ENCODE results near the gene CENPF.
"Not testable (repeated sequence)": the region's sequence is repeated elsewhere in the genome, so short reads cannot be mapped to it uniquely, and the experiment has no call there.

CENPF gene

GRCh38 chr1:214602764-214603657 is at the start of gene CENPF:
Gene CENPF (plus strand): TSS chr1:214603195. CDS start chr1:214613755, 10,560 bp downstream.
- peak; percentile 98 for DNase-seq (ENCODE audit: low read depth, low spot score)

- no peak for DNase-seq (ENCODE audit: low read depth, low spot score)
Measured at GRCh38 chr1:214557952-214558735, 44.9 kb upstream of the CENPF start.

GRCh38 chr1:214563881-214564280 is 39.1 kb upstream of the CENPF start:
- DNase-seq (ENCODE audit: low read depth, low spot score) = no peak

- DNase-seq (ENCODE audit: low read depth, low spot score) = no peak
Measured at GRCh38 chr1:214565310-214565709, 37.7 kb upstream of the CENPF start.

GRCh38 chr1:214566158-214567104 is 36.6 kb upstream of the CENPF start:
- no peak for DNase-seq (ENCODE audit: low read depth, low spot score)

GRCh38 chr1:214567481-214567980 is 35.5 kb upstream of the CENPF start:
- no peak for DNase-seq (ENCODE audit: low read depth, low spot score)

GRCh38 chr1:214568328-214568727 is 34.7 kb upstream of the CENPF start:
- no peak for DNase-seq (ENCODE audit: low read depth, low spot score)

- no peak for DNase-seq (ENCODE audit: low read depth, low spot score)
Measured at GRCh38 chr1:214569357-214570004, 33.5 kb upstream of the CENPF start.

- no peak for DNase-seq (ENCODE audit: low read depth, low spot score)
Measured at GRCh38 chr1:214570442-214570841, 32.6 kb upstream of the CENPF start.

- no peak for DNase-seq (ENCODE audit: low read depth, low spot score)
Measured at GRCh38 chr1:214571281-214571680, 31.7 kb upstream of the CENPF start.

- DNase-seq (ENCODE audit: low read depth, low spot score) = no peak
Measured at GRCh38 chr1:214573386-214574318, 29.3 kb upstream of the CENPF start.

- no peak for DNase-seq (ENCODE audit: low read depth, low spot score)
Measured at GRCh38 chr1:214574598-214575411, 28.2 kb upstream of the CENPF start.

- DNase-seq (ENCODE audit: low read depth, low spot score) = not testable (repeated sequence)
Measured at GRCh38 chr1:214576120-214576519, 26.9 kb upstream of the CENPF start.

- no peak for DNase-seq (ENCODE audit: low read depth, low spot score)
Measured at GRCh38 chr1:214579183-214579582, 23.8 kb upstream of the CENPF start.

- no peak for DNase-seq (ENCODE audit: low read depth, low spot score)
Measured at GRCh38 chr1:214581785-214582184, 21.2 kb upstream of the CENPF start.

GRCh38 chr1:214582289-214582891 is 20.6 kb upstream of the CENPF start:
- no peak for DNase-seq (ENCODE audit: low read depth, low spot score)

GRCh38 chr1:214583113-214583512 is 19.9 kb upstream of the CENPF start:
- DNase-seq (ENCODE audit: low read depth, low spot score) = no peak

GRCh38 chr1:214583824-214584554 is 19.0 kb upstream of the CENPF start:
- DNase-seq (ENCODE audit: low read depth, low spot score) = no peak

All from smooth muscle cell of the brain vasculature (primary cell).